ENCODE measurements around the gene NABP1.

GRCh38 chr2:191670787-191671186 is 7.1 kb upstream of the NABP1 start:
- no peak for TF ChIP-seq TAF1 (IDR thresholded peaks at IDR 0.05; ENCODE audit: borderline replicate concordance, low read depth, low read length)
- TF ChIP-seq POLR2AphosphoS5 (IDR thresholded peaks at IDR 0.05; ENCODE audit: low read depth, low read length), result no peak
